ENCODE measurements around the gene ZMYND10.

ZMYND10 gene

GRCh38 chr3:50345008-50345407 lies 524 bp downstream of the ZMYND10 start:
- DNase-seq (ENCODE audit: low spot score): no peak

- no peak for DNase-seq (ENCODE audit: low spot score)
Measured at GRCh38 chr3:50342813-50343633, 2.5 kb downstream of the ZMYND10 start.

- DNase-seq (ENCODE audit: low spot score): no peak
Measured at GRCh38 chr3:50341996-50342650, 3.4 kb downstream of the ZMYND10 start.

GRCh38 chr3:50341537-50341936 lies 4.0 kb downstream of the ZMYND10 start:
- no peak for DNase-seq (ENCODE audit: low spot score)

- no peak for DNase-seq (ENCODE audit: low spot score)
Measured at GRCh38 chr3:50340448-50341329, 4.8 kb downstream of the ZMYND10 start, which contains the start of gene RASSF1. Gene RASSF1, minus strand, starts transcription at chr3:50340836. Its CDS starts 31 bp downstream, at chr3:50340805.

- DNase-seq (ENCODE audit: low spot score): no peak
Measured at GRCh38 chr3:50340147-50340447, 5.4 kb downstream of the ZMYND10 start.

GRCh38 chr3:50339485-50340146 lies 5.9 kb downstream of the ZMYND10 start:
- no peak for DNase-seq (ENCODE audit: low spot score)

- no peak for DNase-seq (ENCODE audit: low spot score)
Measured at GRCh38 chr3:50338965-50339364, 6.6 kb downstream of the ZMYND10 start.

GRCh38 chr3:50337175-50337861 lies 8.2 kb downstream of the ZMYND10 start:
- peak; percentile 97 for DNase-seq (ENCODE audit: low spot score)

- DNase-seq (ENCODE audit: low spot score): no peak
Measured at GRCh38 chr3:50336452-50337174, 8.9 kb downstream of the ZMYND10 start.

- no peak for DNase-seq (ENCODE audit: low spot score)
Measured at GRCh38 chr3:50334339-50335075, 11.0 kb downstream of the ZMYND10 start.

GRCh38 chr3:50333744-50334328 lies 11.7 kb downstream of the ZMYND10 start:
- DNase-seq (ENCODE audit: low spot score): no peak

- DNase-seq (ENCODE audit: low spot score): no peak
Measured at GRCh38 chr3:50331364-50331907, 14.1 kb downstream of the ZMYND10 start.

GRCh38 chr3:50330330-50330729 lies 15.2 kb downstream of the ZMYND10 start:
- DNase-seq (ENCODE audit: low spot score): no peak

GRCh38 chr3:50327943-50328691 lies 17.4 kb downstream of the ZMYND10 start, which contains the start of gene TUSC2:
Gene TUSC2, minus strand, starts transcription at chr3:50328223. Its CDS starts 124 bp downstream, at chr3:50328099.
- peak; percentile 97 for DNase-seq (ENCODE audit: low spot score)

GRCh38 chr3:50327129-50327528 lies 18.4 kb downstream of the ZMYND10 start:
- no peak for DNase-seq (ENCODE audit: low spot score)

- DNase-seq (ENCODE audit: low spot score): no peak
Measured at GRCh38 chr3:50326182-50326541, 19.4 kb downstream of the ZMYND10 start.

- no peak for DNase-seq (ENCODE audit: low spot score)
Measured at GRCh38 chr3:50325497-50326181, 19.9 kb downstream of the ZMYND10 start.
